Thyroid gland (tissue), 4 donors: ENCODE measurements around the gene ZNF775.

Source experiments
- POLR2A ChIP-seq, 2 donors: fragments of 450-650 bp; IDR thresholded peaks; one replicate each; pipeline ENCODE4 v1.6.1; 2017; ENCODE audit warnings: antibody characterized with exemption in 2 of 2, mild to moderate bottlenecking in 2 of 2, moderate library complexity in 1 of 2
- TF ChIP-seq, protein P1 (sequence below), 6 experiments: fragments of 200-600 bp in 3 of 6; fragments of 450-650 bp in 3 of 6; sonication (generic) in 3 of 6; IDR thresholded peaks; one replicate each; pipeline ENCODE4 v1.5.1; 2016 to 2019; ENCODE audit warnings: antibody characterized with exemption in 6 of 6, mild to moderate bottlenecking in 2 of 6, inconsistent platforms in 1 of 6, moderate library complexity in 1 of 6

- TF ChIP-seq, protein P1, sequence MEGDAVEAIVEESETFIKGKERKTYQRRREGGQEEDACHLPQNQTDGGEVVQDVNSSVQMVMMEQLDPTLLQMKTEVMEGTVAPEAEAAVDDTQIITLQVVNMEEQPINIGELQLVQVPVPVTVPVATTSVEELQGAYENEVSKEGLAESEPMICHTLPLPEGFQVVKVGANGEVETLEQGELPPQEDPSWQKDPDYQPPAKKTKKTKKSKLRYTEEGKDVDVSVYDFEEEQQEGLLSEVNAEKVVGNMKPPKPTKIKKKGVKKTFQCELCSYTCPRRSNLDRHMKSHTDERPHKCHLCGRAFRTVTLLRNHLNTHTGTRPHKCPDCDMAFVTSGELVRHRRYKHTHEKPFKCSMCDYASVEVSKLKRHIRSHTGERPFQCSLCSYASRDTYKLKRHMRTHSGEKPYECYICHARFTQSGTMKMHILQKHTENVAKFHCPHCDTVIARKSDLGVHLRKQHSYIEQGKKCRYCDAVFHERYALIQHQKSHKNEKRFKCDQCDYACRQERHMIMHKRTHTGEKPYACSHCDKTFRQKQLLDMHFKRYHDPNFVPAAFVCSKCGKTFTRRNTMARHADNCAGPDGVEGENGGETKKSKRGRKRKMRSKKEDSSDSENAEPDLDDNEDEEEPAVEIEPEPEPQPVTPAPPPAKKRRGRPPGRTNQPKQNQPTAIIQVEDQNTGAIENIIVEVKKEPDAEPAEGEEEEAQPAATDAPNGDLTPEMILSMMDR (IDR thresholded peaks at IDR 0.05) = no peak
- TF ChIP-seq POLR2A (IDR thresholded peaks at IDR 0.05) = no peak
Measured at GRCh38 chr7:150360363-150361058, 18.6 kb upstream of the ZNF775 start.
